NOMO-1 treated with DMSO at 0.1 percent for 48 hours (cell line): ENCODE results near the gene PYGM.

Experiments
- DNase-seq: peaks from one replicate; lab custom pipeline; 2025; ENCODE audit not compliant: unreplicated experiment; lab: John Stamatoyannopoulos, UW

Gene PYGM

GRCh38 chr11:64791781-64792291 lies 32.1 kb upstream of the PYGM start:
- no peak for DNase-seq

GRCh38 chr11:64790205-64791095 lies 30.7 kb upstream of the PYGM start:
- no peak for DNase-seq

- DNase-seq = no peak
Measured at GRCh38 chr11:64789331-64790204, 29.8 kb upstream of the PYGM start.

GRCh38 chr11:64788321-64789215 lies 28.8 kb upstream of the PYGM start:
- no peak for DNase-seq

- peak; percentile 39 for DNase-seq
Measured at GRCh38 chr11:64787526-64788320, 27.9 kb upstream of the PYGM start.

- no peak for DNase-seq
Measured at GRCh38 chr11:64786308-64786707, 26.5 kb upstream of the PYGM start.

GRCh38 chr11:64784813-64785581 lies 25.2 kb upstream of the PYGM start:
- no peak for DNase-seq

GRCh38 chr11:64778473-64779298 lies 18.9 kb upstream of the PYGM start, which contains the start of gene SF1:
SF1 (minus strand) TSS chr11:64778542; CDS start chr11:64778392, 150 bp downstream.
- peak; percentile 100 for DNase-seq

- DNase-seq = no peak
Measured at GRCh38 chr11:64778223-64778472, 18.4 kb upstream of the PYGM start.

- peak; percentile 67 for DNase-seq
Measured at GRCh38 chr11:64777449-64778222, 17.9 kb upstream of the PYGM start.

- DNase-seq = no peak
Measured at GRCh38 chr11:64776875-64777274, 17.1 kb upstream of the PYGM start.

GRCh38 chr11:64776425-64776824 lies 16.7 kb upstream of the PYGM start:
- no peak for DNase-seq

- DNase-seq = no peak
Measured at GRCh38 chr11:64774144-64774543, 14.4 kb upstream of the PYGM start.

- DNase-seq = peak; percentile 61
Measured at GRCh38 chr11:64772303-64773018, 12.7 kb upstream of the PYGM start.

- peak; percentile 77 for DNase-seq
Measured at GRCh38 chr11:64771861-64772260, 12.1 kb upstream of the PYGM start.

- DNase-seq = no peak
Measured at GRCh38 chr11:64770120-64770519, 10.3 kb upstream of the PYGM start.

GRCh38 chr11:64769283-64769682 lies 9.5 kb upstream of the PYGM start:
- no peak for DNase-seq
